Testis (tissue), 2 donors: ENCODE measurements around the gene ZNF443.

Experiments
- POLR2A ChIP-seq: fragments of 450-650 bp; IDR thresholded peaks from one replicate; pipeline ENCODE4 v1.6.1; 2017; ENCODE audit warnings: antibody characterized with exemption, mild to moderate bottlenecking, moderate library complexity
- TF ChIP-seq, protein P1 (sequence below), 3 experiments: fragments of 450-650 bp in 2 of 3; fragments of 200-600 bp in 1 of 3; sonication (generic) in 1 of 3; IDR thresholded peaks; one replicate each; pipeline ENCODE4 v1.5.1; 2016 to 2019; ENCODE audit warnings: antibody characterized with exemption in 3 of 3, mild to moderate bottlenecking in 2 of 3, moderate library complexity in 1 of 3

DNA sequence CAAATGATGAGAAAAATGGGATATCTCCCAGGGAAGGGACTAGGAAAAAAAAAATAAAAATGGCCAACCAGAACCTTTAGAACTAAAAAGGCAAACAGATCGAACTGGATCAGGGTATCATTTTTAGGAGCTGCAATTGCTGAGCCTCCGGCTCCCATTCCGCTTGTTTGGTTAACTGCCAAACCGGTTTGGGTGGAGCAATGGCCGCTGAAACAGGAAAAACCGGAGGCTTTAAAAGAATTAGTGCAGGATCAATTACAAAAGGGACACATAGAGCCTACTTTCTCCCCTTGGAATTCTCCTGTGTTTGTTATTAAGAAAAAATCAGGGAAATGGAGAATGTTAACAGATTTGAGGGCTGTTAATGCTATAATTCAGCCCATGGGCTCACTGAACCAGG is 12.7 kb upstream of the ZNF443 start:
- TF ChIP-seq, protein P1, sequence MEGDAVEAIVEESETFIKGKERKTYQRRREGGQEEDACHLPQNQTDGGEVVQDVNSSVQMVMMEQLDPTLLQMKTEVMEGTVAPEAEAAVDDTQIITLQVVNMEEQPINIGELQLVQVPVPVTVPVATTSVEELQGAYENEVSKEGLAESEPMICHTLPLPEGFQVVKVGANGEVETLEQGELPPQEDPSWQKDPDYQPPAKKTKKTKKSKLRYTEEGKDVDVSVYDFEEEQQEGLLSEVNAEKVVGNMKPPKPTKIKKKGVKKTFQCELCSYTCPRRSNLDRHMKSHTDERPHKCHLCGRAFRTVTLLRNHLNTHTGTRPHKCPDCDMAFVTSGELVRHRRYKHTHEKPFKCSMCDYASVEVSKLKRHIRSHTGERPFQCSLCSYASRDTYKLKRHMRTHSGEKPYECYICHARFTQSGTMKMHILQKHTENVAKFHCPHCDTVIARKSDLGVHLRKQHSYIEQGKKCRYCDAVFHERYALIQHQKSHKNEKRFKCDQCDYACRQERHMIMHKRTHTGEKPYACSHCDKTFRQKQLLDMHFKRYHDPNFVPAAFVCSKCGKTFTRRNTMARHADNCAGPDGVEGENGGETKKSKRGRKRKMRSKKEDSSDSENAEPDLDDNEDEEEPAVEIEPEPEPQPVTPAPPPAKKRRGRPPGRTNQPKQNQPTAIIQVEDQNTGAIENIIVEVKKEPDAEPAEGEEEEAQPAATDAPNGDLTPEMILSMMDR (IDR thresholded peaks at IDR 0.05), result no peak
- no peak for TF ChIP-seq POLR2A
